Central memory CD4-positive, alpha-beta T cell (primary cell): ENCODE measurements around the gene HOXA13.
A peak's percentile ranks its signal among the peaks of the same experiment; 100 is the strongest.

Source experiments
- DNase-seq: peaks from one replicate; pipeline ENCODE4 v3.0.0; 2022

The HOXA13 gene

GRCh38 chr7:27157702-27158431 is 42.0 kb downstream of the HOXA13 start:
- no peak for DNase-seq

GRCh38 chr7:27156916-27157701 is 42.8 kb downstream of the HOXA13 start:
- DNase-seq = no peak

GRCh38 chr7:27156508-27156898 is 43.4 kb downstream of the HOXA13 start, which contains the start of gene HOXA7:
Gene HOXA7, minus strand, starts transcription at chr7:27156675. Its CDS starts 130 bp downstream, at chr7:27156545.
- no peak for DNase-seq

GRCh38 chr7:27155816-27156507 is 43.9 kb downstream of the HOXA13 start:
- DNase-seq = no peak

- DNase-seq = no peak
Observed at GRCh38 chr7:27154901-27155815, 44.7 kb downstream of the HOXA13 start.

GRCh38 chr7:27154369-27154768 is 45.5 kb downstream of the HOXA13 start:
- no peak for DNase-seq

- DNase-seq = no peak
Observed at GRCh38 chr7:27153526-27153925, 46.4 kb downstream of the HOXA13 start.

GRCh38 chr7:27152816-27153442 is 47.0 kb downstream of the HOXA13 start:
- no peak for DNase-seq

- DNase-seq = no peak
Observed at GRCh38 chr7:27151931-27152815, 47.7 kb downstream of the HOXA13 start, which contains the start of gene HOXA3. Gene HOXA3, minus strand, starts transcription at chr7:27152583. Its CDS starts 41,943 bp downstream, at chr7:27110640.

GRCh38 chr7:27151341-27151930 is 48.5 kb downstream of the HOXA13 start:
- no peak for DNase-seq

GRCh38 chr7:27150568-27151340 is 49.1 kb downstream of the HOXA13 start:
- DNase-seq = peak; percentile 48

GRCh38 chr7:27149842-27150567 is 49.9 kb downstream of the HOXA13 start:
- DNase-seq = no peak

- DNase-seq = no peak
Observed at GRCh38 chr7:27148756-27149641, 50.9 kb downstream of the HOXA13 start.

GRCh38 chr7:27148031-27148755 is 51.7 kb downstream of the HOXA13 start:
- DNase-seq = no peak

- no peak for DNase-seq
Observed at GRCh38 chr7:27147199-27148030, 52.5 kb downstream of the HOXA13 start, which contains the start of gene HOXA6. Gene HOXA6, minus strand, starts transcription at chr7:27147774. Its CDS starts 25 bp downstream, at chr7:27147749.
